Activated T-helper 1 cell treated with anti-CD3 and anti-CD28 coated beads, Interleukin-2, amount 50 U/mL, for 16 hours (primary cell): Measurements from ENCODE around the gene TAGLN.

Experiments used
- DNase-seq, 2 donors: peaks; one replicate each; pipeline ENCODE4 v3.0.0-alpha.2; 2020; ENCODE audit warnings: low read depth in 1 of 2, low spot score in 1 of 2

The TAGLN gene

DNA sequence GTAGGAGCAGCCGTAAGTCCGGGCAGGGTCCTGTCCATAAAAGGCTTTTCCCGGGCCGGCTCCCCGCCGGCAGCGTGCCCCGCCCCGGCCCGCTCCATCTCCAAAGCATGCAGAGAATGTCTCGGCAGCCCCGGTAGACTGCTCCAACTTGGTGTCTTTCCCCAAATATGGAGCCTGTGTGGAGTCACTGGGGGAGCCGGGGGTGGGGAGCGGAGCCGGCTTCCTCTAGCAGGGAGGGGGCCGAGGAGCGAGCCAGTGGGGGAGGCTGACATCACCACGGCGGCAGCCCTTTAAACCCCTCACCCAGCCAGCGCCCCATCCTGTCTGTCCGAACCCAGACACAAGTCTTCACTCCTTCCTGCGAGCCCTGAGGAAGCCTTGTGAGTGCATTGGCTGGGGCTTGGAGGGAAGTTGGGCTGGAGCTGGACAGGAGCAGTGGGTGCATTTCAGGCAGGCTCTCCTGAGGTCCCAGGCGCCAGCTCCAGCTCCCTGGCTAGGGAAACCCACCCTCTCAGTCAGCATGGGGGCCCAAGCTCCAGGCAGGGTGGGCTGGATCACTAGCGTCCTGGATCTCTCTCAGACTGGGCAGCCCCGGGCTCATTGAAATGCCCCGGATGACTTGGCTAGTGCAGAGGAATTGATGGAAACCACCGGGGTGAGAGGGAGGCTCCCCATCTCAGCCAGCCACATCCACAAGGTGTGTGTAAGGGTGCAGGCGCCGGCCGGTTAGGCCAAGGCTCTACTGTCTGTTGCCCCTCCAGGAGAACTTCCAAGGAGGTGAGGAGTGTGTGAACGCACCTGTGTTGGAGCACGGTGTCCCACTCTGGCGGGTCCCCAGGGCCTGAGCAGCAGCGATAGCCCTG is at the start of gene TAGLN:
TAGLN (plus strand) TSS at position 318 of the 863 bp plus-strand sequence. CDS start 3,644 bp downstream, outside the sequence.
- no peak for DNase-seq

DNA sequence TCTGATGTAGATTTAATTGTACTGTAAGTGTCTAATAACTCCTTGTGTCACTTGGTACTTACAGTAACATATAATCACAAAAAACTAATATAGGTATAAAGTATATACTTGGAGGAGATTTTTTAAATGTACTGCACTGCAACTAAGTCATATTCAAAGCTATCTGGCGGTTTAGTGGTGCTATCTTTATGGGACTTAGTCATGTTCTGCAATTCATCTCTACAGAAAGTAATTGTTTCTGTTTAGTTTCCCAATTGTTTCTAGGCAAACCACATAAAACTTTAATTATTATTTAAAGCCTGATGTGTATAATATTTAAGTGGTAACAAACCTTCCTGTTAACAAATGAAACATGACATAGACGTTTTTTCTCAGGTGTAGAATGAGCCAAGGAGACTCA is 47.1 kb upstream of the TAGLN start:
- no peak for DNase-seq

DNA sequence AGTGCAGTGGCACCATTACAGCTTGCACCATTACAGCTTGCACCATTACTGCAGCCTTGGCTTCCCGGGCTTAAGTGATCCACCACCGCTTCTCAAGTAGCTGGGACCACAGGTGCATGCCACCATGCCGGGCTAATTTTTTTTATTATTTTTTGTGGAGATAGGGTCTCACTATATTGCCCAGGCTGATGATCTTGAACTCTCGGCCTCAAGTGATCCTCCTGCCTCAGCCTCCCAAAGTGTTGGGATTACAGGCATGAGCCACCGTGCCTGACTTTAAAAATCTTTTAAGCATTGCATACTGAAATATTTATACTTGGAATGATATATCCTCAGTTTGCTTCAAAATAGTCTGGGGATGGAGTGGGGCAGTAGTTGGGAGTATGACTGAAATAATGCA is 44.7 kb upstream of the TAGLN start:
- DNase-seq, result no peak

DNA sequence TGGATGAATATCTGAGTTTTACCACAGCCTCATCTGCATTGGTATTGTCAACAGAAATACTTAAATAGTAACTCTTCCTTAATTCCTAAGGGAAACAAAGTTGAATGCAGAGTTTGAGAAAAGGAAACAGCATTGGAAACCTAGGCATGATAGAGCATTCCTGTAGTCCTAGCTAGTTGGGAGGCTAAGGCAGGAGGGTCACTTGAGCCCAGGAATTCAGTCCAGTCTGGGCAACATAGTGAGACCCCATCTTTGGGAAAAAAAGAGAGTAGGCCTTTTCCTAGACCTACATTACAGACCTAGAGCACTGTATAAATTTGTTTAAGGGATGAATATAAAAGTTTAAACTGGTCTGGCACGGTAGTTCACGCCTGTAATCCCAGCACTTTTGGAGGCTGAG is 41.7 kb upstream of the TAGLN start:
- no peak for DNase-seq

DNA sequence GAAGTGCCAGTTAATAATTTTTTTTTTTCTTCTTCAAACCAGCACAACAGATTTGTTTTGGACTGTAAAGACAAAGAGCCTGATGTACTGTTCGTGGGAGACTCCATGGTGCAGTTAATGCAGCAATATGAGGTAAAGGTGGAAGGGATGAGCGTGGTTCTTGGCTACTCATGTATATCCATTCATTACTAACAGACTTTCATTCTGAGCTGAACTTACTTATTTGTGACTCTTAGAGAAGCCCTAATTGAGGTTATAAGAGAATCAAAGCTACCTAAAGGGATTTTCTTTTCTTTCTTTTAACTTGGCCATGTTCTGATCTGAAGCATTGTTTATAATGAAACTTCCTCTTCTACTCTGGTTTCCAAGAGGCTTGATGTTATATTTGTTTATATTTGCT is 39.3 kb upstream of the TAGLN start:
- no peak for DNase-seq

DNA sequence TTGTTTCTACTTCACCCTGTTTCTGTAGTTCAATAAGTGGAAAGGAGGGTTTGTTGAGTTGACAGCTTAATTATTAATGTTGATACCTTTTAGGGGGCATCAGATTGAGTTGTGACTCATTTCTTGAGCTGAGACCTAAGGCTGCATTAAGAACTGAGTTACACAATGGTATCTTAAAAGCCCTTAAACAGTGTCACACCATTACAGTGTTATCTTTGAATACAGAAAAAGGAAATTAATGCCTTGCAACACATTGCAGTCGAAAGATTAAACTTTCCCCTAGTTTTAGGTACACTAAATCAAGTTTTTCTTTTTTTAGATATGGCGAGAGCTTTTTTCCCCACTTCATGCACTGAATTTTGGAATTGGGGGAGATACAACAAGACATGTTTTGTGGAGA is 38.3 kb upstream of the TAGLN start:
- DNase-seq, result no peak

DNA sequence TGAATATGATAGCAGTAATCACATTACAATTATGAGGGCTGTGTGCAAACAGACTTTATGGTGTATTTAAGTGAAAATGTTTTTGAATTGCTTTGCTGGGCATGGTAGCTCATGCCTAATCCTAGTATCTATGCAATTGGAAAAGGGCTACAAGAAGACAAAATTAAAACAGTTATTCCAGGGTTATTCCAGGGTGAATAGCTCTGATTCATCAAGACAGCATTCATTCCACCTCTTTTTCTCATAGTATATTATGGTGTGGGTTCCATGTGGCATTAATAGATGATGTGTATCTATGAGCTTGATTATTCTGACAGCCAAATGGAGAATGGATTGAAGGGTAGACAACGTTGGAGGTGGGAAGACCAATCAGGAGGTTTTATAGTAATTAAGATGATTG is 32.7 kb upstream of the TAGLN start:
- DNase-seq, result no peak

DNA sequence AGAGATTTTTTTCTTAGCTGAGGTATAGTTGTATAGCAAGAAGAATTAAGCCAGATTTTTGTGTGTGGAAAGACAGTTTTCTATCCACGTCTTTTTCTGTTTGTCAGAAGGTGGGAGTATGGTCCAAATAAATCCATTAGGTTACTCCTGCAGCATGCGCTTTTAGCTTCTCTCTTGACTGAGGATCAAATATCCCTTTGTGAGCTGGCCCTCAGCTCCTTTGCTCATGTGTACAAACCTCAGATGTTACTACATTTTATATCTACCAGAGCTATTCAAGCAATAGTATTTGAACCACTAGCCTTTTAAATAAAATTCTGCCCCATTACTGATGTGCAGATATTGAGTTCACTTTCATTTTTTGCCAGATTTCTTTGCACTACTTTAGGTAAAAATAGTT is 29.4 kb upstream of the TAGLN start:
- no peak for DNase-seq

DNA sequence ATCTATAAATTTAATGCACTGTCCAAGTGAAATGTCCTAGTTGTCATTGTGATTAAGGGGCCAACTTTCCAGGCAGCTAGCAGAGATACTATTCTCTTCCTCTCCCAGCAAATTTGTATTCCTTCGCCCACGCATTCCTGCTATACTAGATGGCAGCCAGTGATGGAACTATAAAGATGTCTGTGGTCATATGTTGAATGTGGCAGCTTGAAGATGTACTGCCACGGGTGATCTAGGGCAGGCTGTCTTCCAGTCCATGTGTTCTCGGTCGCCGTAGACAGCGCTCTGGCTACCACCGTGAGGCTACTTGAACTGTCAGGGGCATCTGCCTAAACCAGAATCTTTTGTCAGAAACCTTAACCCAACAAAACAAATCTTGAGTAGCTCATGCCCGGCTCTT is 29.0 kb upstream of the TAGLN start:
- DNase-seq, result no peak

DNA sequence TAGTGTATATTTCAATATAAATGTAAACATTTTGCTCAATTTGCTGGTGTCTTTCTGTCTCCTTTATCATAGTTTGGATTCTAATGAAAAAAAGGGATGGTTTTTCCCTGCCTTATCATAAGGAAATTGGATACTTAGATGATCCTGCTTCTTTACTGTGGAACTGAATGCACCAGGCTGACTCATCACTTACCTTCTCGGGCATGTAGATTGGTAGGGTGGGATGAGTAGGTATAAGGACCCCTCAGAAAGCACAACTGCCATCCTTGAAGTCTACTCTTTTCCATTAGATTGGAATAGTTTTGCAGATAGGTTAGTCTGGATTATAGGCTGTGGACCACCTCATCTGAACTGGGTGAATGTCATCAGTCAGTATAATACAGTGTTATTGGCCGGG is 28.2 kb upstream of the TAGLN start:
- DNase-seq, result no peak

DNA sequence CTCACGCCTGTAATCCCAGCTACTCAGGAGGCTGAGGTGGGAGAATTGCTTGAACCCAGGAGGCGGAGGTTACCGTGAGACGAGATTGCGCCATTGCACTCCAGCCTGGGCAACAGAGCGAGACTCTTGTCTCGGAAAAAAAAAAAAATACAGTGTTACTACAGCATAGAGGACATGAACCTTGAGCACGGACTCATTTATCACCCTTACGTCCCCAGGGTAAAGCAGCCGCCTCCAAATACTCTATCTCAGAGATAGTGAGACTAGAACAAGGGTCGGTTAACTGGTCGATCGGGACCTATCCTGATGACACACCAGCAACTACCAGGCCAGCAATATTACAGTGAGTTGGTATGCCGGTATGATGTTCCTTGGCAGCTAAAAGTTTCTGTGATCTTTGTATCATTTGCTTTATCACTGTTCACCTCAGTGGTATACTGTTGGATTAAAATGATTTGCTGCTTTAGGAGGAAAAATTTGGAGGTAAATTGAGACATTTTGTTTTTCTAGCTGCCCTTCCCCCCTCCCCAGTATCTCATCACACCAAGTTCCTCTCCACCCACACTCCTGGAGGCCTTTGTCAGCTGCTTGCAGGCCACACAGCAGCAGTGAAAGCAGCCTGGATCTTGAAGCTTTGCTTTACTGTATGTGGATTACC is 27.6 kb upstream of the TAGLN start:
- no peak for DNase-seq

DNA sequence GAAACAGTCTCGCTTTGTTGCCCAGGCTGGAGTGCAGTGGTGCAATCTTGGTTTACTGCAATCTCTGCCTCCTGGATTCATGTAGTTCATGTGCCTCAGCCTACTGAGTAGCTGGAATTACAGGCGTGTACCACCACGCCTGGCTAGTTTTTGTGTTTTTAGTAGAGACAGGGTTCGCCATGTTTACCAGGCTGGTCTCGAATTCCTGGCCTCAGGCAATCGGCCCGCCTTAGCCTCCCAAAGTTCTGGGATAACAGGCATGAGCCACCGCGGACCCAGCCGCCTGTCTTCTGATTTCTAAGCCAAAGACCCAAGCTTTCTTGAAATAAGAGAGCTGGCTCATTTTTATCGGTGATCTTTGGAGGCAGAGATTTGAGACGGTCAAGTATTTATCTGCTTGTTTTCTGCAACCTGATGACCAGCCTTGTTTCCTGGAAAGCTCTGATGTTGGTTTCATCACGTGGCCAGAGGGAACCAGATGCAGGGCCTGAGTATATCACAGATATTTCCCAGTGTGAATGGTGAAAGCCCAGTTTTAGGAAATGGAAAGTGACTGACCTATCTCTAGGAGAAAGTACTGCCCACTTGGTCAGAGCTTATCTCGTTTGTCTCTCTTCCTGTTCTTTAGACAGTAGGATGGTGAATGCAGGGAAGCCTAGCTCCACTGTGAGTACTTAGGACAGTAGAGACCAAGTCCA is 26.3 kb upstream of the TAGLN start:
- DNase-seq, result no peak

DNA sequence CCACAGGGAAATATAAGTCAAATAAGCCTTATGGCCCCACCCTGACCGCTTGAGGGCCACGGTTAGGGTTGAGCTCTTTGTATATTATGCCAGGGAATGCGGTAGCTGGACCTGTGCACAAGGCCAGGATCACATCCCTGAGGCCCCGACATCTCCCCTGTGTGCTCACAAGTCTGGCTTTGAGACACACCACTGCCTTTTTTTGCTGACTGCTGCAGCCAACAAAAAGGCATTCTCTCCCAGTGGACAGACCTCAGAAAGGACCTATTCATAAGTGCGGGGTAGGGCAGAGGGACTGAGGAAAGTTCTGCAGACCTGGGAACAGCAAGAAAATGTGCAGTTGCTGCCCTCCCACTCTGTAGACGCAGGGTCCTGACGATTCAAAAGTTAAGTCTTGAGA is 24.1 kb upstream of the TAGLN start:
- no peak for DNase-seq

DNA sequence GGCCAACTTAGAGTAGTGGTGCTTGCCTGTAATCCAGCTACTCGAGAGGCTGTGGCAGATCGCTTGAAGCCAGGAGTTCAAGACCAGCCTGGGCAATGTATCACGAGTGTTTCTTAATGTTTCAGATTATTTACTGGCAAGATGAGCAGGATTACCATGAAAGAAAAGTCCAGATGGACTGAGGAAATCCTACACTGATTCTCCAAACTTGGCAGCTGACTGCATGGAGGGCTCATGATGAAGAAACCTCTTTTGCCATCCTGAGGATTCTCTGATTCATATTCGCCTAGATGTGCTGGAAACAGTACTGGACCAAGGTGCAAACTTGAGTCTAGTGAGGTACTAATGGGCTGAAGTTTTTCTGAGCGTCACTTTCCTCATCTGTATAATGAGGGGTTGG is 23.4 kb upstream of the TAGLN start:
- DNase-seq, result no peak

DNA sequence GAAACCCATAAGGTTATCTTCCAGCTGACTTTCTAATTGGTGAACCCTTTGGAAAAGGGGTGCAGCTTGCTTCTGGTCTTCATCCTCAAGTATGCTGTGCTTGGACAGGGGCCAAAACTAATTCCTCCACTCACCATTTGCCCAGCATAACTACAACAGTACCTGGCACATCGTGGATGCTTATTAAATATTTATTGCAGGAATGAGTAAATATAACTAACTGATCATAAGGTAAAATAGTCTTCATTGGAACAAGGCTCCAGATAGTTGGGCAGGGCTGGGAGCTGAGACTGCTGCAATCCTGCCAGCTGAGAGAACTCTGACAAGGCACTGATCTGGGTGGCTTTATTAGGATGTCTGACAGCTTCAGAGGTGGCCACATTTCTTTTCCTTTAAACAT is 23.0 kb upstream of the TAGLN start:
- DNase-seq, result no peak

DNA sequence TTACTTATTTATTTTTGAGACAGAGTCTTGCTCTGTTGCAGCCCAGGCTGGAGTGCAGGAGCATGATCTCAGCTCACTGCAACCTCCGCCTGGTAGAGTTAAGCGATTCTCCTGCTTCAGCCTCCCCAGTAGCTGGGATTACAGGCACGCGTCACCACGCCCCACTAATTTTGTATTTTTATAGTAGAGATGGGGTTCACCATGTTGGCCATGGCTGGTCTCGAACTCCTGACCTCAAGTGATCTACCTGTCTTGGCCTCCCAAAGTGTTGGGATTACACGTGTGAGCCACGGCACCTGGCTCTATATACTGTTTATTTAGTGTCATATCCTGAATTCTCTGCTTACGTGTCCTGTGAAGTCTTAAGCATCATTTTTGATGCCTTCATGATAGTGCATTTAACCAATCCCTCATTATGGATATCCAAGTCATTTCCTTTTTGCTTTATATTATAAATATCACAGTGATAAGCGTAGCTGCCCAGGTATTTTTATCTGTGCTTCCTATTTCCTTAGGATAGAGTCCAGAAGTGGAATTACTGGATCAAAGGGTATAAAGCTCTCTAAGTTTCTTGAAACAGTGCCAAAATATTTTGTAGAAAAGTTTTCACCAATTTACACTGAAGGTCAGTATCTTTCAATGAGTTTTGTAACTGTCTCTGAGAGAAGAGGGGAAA is 21.5 kb upstream of the TAGLN start:
- no peak for DNase-seq

DNA sequence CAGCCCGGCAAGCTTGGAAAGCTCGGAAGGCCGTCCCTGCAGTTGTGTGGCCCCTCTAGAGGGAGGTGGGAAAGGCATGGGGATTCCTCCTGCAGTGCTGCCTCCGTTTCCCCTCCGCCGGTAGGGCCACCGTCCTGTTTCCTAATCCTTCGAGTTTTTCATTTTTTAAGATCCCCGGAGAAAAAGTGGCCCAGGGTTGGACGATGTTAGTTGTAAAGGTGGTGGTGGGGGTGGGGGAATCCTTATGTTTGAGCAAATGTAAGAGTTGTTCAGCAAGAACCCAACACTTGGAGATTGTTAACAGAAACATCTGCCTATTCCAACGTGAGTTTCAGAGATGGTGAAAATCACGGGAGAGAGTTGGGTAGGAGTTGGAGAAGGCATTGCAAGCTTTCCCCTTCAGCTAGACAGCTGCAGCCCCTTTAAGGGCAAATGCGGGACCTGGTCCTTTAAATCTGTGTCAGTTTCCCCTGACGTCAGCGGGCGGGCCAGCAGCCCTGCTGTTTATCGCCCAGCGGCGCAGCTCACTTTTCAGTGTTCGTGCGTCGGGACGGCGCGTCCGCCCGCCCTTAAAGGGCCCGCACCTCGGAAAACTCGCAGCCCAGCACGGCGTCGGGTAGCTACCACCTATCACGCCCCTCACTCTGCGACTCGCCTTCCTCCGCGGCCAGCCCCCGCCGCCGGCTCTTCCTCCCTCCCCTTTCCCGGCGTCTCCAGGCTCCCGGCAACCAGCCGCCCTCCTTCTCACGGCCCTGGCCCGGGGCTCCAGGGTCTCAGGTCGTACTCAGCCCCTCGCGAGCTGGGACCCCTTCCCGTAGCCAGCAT is 20.7 kb upstream of the TAGLN start, which contains the start of gene SIDT2:
SIDT2 (plus strand) TSS at position 534 of the 825 bp plus-strand sequence. CDS start 521 bp downstream, outside the sequence.
- DNase-seq, result peak; percentile 75 to 78

DNA sequence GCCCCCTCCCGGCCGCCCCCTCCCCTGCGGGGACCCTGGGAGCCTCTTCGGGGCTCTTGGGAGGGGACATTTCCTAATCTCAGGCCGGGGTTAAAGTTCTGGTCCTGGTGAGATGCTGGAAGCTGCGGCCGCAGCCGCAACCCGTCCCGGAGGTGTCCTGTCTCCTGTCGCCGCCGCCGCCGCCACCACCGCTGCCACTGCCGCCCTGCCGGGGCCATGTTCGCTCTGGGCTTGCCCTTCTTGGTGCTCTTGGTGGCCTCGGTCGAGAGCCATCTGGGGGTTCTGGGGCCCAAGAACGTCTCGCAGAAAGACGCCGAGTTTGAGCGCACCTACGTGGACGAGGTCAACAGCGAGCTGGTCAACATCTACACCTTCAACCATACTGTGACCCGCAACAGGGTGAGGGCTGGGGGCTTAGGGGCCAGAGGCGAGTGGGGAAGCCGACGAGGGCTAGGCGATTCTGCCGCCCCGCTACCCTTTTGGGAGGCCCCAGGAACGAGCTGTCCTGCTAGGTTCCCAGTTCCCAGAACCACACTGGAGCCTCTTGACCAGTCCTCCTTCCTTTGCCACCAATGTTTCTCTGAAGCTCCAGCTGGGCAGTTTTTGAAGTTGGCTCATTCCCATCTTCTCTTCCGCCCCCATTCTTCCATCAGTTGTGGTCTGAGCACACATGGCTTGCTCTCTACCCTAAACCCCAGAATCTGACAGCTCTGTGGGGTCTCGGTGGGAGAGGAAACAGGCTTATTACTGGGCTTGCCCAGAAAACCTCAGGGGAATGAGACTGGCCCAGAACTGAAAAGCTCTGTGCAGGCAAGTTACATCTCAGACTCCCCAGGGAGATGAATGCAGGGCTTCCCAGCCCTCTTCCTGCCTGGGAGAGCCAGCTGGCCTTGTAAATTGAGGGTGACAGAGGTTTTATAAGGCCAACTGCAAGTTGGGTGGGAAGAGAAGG is 19.8 kb upstream of the TAGLN start:
- DNase-seq, result peak in 1 of 2 donors; percentile 32

DNA sequence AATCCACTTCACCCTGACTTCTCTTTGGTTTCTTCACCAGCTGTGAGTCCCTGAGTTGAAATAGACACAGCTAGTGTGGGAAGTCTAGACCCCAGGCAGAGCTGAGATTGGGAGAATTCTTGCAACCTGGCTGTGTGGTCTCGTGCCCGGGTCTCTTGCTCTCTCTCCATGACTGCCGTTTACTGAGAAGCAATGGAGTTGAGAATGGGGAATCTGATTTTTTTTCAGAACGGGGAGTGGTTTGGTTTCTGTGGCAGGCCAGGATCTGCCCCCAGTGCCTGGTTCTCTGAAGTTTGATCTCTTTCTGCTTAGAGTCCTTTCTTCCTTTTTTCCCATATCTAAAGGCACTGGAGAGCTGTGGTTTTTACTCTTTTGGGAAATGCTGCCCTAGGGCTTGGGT is 19.1 kb upstream of the TAGLN start:
- DNase-seq, result no peak
